CD4-positive, alpha-beta T cell treated with Interleukin-21 for 1 hour (primary cell): Measurements from ENCODE around the gene ADA.

Experiments used
- DNase-seq: peaks from one replicate; pipeline ENCODE4 v3.0.0-alpha.2; 2020

Gene ADA

GRCh38 chr20:44574372-44574771 lies 77.1 kb downstream of the ADA start:
- DNase-seq = no peak

- DNase-seq = no peak
Measured at GRCh38 chr20:44573501-44573869, 78.0 kb downstream of the ADA start.

- no peak for DNase-seq
Measured at GRCh38 chr20:44572551-44573500, 78.7 kb downstream of the ADA start.

GRCh38 chr20:44571362-44571988 lies 80.0 kb downstream of the ADA start:
- DNase-seq = no peak

GRCh38 chr20:44570367-44570766 lies 81.1 kb downstream of the ADA start:
- no peak for DNase-seq
